HepG2 (cell line): ENCODE results near the gene TSHZ2. TPM values are rescaled to one million over a fixed set of nuclear protein-coding genes. Genes with fewer than 3 reads are reported as not detected.

ENCODE experiments used
- CENPT ChIP-seq: sonication (generic); formaldehyde crosslinking; IDR thresholded peaks from 2 replicates; pipeline ENCODE4 v1.8.0; 2022; ENCODE audit warnings: low read depth, mild to moderate bottlenecking, moderate library complexity, missing genetic modification reagents
- FOSL1 ChIP-seq: sonication (generic); formaldehyde crosslinking; IDR thresholded peaks from 2 replicates; pipeline ENCODE4 v1.9.0; 2021; ENCODE audit warnings: missing genetic modification reagents, borderline replicate concordance
- FOXM1 ChIP-seq: sonication (generic); formaldehyde crosslinking; IDR thresholded peaks from 2 replicates; pipeline ENCODE4 v1.5.0; 2020; ENCODE audit warnings: missing genetic modification reagents
- HES4 ChIP-seq: sonication (generic); formaldehyde crosslinking; IDR thresholded peaks from 2 replicates; pipeline ENCODE4 v1.9.0; 2021; ENCODE audit warnings: mild to moderate bottlenecking, missing genetic modification reagents, borderline replicate concordance
- JARID2 ChIP-seq: sonication (generic); formaldehyde crosslinking; IDR thresholded peaks from 2 replicates; pipeline ENCODE4 v1.8.1; 2023; ENCODE audit warnings: missing genetic modification reagents, inconsistent platforms; ENCODE audit not compliant: insufficient replicate concordance
- RNF2 ChIP-seq: fragments of 450-650 bp; conservative IDR thresholded peaks from 2 replicates; pipeline ENCODE4 v1.6.1; 2016; ENCODE audit warnings: low read depth
- SIN3A ChIP-seq: IDR thresholded peaks from 2 replicates; pipeline ENCODE4 v1.6.1; 2011; ENCODE audit warnings: low read depth, mild to moderate bottlenecking, control low read depth, low read length, borderline replicate concordance
- SP1 ChIP-seq, 2 experiments: fragments of 450-650 bp in 1 of 2; sonication (generic) in 1 of 2; formaldehyde crosslinking in 1 of 2; IDR thresholded peaks; 2 replicates each; pipeline versions ENCODE4 v1.4.0 to v1.6.1; 2016 to 2020; ENCODE audit warnings: missing genetic modification reagents in 1 of 2
- SPEN ChIP-seq: sonication (generic); formaldehyde crosslinking; IDR thresholded peaks from 2 replicates; pipeline ENCODE4 v1.5.1; 2020; ENCODE audit warnings: low read depth, mild to moderate bottlenecking, missing genetic modification reagents
- ZEB1 ChIP-seq: IDR thresholded peaks from 2 replicates; pipeline ENCODE4 v1.6.1; 2012; ENCODE audit warnings: mild to moderate bottlenecking, low read depth, inconsistent platforms; ENCODE audit not compliant: insufficient replicate concordance
- polyA plus RNA-seq, 8 experiments: library from polyadenylated mRNA; depleted of rRNA in 3 of 8; stranded (reverse) in 7 of 8; unstranded in 1 of 8; fragments of >200 nt; fragmentation: Illumina TruSeq in 4 of 8; extraction: Trizol in 4 of 8; gene quantifications; 2 replicates each; pipeline versions ENCODE4 v1.2.1 to v1.2.3, GENCODE V29; 2011 to 2016; ENCODE audit warnings: low read depth in 4 of 8, missing spikeins in 1 of 8, mixed read lengths in 1 of 8; ENCODE audit not compliant: insufficient read depth in 1 of 8
- total RNA-seq, 5 experiments: library from RNA; depleted of rRNA; stranded (reverse); fragments of >200 nt; fragmentation: Illumina TruSeq; extraction: Trizol; gene quantifications; 2 replicates each; pipeline ENCODE4 v1.2.3, GENCODE V29; 2016; ENCODE audit warnings: low read depth in 1 of 5
- TF ChIP-seq, protein P1 (sequence below): sonication (generic); formaldehyde crosslinking; IDR thresholded peaks from 2 replicates; pipeline ENCODE4 v1.4.0; 2020; ENCODE audit warnings: mild to moderate bottlenecking, missing genetic modification reagents
- TF ChIP-seq, protein P2 (sequence below): sonication (generic); formaldehyde crosslinking; IDR thresholded peaks from 2 replicates; pipeline ENCODE4 v1.8.0; 2023; ENCODE audit warnings: mild to moderate bottlenecking, missing genetic modification reagents
- TF ChIP-seq, protein P3 (sequence below): sonication (generic); formaldehyde crosslinking; IDR thresholded peaks from 2 replicates; pipeline ENCODE4 v1.4.0; 2020; ENCODE audit warnings: low read depth, mild to moderate bottlenecking, missing genetic modification reagents
- TF ChIP-seq, protein P4 (sequence below): sonication (generic); formaldehyde crosslinking; IDR thresholded peaks from 2 replicates; pipeline ENCODE4 v1.4.0; 2020; ENCODE audit warnings: missing genetic modification reagents
- TF ChIP-seq, protein P5 (sequence below): sonication (generic); formaldehyde crosslinking; IDR thresholded peaks from 2 replicates; pipeline ENCODE4 v1.5.0; 2020; ENCODE audit warnings: missing genetic modification reagents
- TF ChIP-seq, protein P6 (sequence below): fragments of 450-650 bp; IDR thresholded peaks from 2 replicates; pipeline ENCODE4 v1.6.1; 2017; ENCODE audit warnings: mild to moderate bottlenecking
- TF ChIP-seq, protein P7 (sequence below): IDR thresholded peaks from 2 replicates; pipeline ENCODE4 v1.6.1; 2016

TSHZ2 gene
- total and polyA plus RNA-seq, 2 of the 13 experiments (the other 11 are each of a cell fraction or from before 2014, with no cell fraction given): 0.01 TPM; not detected in 1

DNA sequence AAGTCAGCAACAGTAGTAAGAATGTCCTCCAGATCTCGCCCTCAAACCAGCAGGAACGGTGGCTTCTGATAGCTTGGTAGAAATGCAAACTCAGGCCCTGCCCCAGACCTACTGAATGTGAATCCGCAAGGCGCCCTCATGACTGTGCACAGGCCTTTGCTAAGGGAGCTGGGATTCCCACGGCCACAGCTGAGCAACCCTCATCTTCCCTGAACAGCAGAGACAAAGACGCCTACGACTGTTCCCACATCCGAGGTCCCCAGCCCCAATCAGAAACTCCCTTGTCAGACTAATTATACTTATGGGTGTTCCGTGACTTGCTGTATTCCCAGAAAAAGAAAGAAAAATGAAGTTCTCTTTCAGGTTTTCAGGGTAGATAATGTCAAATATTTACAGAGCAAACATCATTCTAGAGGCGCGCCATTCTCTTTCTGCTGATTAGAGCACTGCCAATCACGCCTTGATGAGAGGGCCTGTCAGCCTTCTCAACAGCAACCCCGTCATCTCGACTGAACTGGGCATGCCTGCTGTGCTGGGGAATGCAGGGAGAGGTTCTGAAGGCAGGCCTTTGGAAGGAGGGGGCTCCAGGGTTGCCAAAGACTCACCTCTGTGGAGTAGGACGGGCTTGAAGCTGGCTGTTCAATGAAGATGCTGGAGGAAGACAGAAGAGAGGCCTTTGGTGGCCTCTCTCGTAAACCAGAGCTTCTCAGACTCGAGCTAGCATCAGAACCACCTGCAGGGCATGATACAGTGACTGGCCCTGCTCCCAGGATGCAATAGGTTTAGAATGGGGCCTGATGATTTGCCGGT, 541.5 kb downstream of the TSHZ2 start (continued):
- TF ChIP-seq SPEN (CRISPR knock-in tag) (no peak), JARID2 (CRISPR knock-in tag) (no peak), FOXM1 (CRISPR knock-in tag) (no peak), SIN3A (no peak), HES4 (CRISPR knock-in tag) (no peak), FOSL1 (CRISPR knock-in tag) (no peak), RNF2 (no peak), ZEB1 (no peak), CENPT (CRISPR knock-in tag) (no peak), SP1 (IDR thresholded peaks at IDR 0.05) (no peak), SP1 (CRISPR knock-in tag; IDR thresholded peaks at IDR 0.05) (no peak)
- TF ChIP-seq, protein P1, sequence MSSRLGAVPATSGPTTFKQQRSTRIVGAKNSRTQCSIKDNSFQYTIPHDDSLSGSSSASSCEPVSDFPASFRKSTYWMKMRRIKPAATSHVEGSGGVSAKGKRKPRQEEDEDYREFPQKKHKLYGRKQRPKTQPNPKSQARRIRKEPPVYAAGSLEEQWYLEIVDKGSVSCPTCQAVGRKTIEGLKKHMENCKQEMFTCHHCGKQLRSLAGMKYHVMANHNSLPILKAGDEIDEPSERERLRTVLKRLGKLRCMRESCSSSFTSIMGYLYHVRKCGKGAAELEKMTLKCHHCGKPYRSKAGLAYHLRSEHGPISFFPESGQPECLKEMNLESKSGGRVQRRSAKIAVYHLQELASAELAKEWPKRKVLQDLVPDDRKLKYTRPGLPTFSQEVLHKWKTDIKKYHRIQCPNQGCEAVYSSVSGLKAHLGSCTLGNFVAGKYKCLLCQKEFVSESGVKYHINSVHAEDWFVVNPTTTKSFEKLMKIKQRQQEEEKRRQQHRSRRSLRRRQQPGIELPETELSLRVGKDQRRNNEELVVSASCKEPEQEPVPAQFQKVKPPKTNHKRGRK (CRISPR knock-in tag): no peak
- TF ChIP-seq, protein P2, sequence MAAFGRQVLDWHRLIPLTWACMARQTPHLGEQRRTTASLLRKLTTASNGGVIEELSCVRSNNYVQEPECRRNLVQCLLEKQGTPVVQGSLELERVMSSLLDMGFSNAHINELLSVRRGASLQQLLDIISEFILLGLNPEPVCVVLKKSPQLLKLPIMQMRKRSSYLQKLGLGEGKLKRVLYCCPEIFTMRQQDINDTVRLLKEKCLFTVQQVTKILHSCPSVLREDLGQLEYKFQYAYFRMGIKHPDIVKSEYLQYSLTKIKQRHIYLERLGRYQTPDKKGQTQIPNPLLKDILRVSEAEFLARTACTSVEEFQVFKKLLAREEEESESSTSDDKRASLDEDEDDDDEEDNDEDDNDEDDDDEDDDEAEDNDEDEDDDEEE (CRISPR knock-in tag): no peak
- TF ChIP-seq, protein P3, sequence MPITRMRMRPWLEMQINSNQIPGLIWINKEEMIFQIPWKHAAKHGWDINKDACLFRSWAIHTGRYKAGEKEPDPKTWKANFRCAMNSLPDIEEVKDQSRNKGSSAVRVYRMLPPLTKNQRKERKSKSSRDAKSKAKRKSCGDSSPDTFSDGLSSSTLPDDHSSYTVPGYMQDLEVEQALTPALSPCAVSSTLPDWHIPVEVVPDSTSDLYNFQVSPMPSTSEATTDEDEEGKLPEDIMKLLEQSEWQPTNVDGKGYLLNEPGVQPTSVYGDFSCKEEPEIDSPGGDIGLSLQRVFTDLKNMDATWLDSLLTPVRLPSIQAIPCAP (CRISPR knock-in tag): no peak
- TF ChIP-seq, protein P4, sequence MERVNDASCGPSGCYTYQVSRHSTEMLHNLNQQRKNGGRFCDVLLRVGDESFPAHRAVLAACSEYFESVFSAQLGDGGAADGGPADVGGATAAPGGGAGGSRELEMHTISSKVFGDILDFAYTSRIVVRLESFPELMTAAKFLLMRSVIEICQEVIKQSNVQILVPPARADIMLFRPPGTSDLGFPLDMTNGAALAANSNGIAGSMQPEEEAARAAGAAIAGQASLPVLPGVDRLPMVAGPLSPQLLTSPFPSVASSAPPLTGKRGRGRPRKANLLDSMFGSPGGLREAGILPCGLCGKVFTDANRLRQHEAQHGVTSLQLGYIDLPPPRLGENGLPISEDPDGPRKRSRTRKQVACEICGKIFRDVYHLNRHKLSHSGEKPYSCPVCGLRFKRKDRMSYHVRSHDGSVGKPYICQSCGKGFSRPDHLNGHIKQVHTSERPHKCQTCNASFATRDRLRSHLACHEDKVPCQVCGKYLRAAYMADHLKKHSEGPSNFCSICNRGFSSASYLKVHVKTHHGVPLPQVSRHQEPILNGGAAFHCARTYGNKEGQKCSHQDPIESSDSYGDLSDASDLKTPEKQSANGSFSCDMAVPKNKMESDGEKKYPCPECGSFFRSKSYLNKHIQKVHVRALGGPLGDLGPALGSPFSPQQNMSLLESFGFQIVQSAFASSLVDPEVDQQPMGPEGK (CRISPR knock-in tag): no peak
- TF ChIP-seq, protein P5, sequence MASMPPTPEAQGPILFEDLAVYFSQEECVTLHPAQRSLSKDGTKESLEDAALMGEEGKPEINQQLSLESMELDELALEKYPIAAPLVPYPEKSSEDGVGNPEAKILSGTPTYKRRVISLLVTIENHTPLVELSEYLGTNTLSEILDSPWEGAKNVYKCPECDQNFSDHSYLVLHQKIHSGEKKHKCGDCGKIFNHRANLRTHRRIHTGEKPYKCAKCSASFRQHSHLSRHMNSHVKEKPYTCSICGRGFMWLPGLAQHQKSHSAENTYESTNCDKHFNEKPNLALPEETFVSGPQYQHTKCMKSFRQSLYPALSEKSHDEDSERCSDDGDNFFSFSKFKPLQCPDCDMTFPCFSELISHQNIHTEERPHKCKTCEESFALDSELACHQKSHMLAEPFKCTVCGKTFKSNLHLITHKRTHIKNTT (CRISPR knock-in tag): no peak
- TF ChIP-seq, protein P6, sequence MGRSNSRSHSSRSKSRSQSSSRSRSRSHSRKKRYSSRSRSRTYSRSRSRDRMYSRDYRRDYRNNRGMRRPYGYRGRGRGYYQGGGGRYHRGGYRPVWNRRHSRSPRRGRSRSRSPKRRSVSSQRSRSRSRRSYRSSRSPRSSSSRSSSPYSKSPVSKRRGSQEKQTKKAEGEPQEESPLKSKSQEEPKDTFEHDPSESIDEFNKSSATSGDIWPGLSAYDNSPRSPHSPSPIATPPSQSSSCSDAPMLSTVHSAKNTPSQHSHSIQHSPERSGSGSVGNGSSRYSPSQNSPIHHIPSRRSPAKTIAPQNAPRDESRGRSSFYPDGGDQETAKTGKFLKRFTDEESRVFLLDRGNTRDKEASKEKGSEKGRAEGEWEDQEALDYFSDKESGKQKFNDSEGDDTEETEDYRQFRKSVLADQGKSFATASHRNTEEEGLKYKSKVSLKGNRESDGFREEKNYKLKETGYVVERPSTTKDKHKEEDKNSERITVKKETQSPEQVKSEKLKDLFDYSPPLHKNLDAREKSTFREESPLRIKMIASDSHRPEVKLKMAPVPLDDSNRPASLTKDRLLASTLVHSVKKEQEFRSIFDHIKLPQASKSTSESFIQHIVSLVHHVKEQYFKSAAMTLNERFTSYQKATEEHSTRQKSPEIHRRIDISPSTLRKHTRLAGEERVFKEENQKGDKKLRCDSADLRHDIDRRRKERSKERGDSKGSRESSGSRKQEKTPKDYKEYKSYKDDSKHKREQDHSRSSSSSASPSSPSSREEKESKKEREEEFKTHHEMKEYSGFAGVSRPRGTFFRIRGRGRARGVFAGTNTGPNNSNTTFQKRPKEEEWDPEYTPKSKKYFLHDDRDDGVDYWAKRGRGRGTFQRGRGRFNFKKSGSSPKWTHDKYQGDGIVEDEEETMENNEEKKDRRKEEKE: no peak
- TF ChIP-seq, protein P7, sequence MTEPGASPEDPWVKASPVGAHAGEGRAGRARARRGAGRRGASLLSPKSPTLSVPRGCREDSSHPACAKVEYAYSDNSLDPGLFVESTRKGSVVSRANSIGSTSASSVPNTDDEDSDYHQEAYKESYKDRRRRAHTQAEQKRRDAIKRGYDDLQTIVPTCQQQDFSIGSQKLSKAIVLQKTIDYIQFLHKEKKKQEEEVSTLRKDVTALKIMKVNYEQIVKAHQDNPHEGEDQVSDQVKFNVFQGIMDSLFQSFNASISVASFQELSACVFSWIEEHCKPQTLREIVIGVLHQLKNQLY (CRISPR knock-in tag): no peak
